NCI-H446 (cell line): ENCODE data around the gene KLF16.

Experiments
- DNase-seq, 2 experiments: peaks; one replicate each; lab custom pipeline; 2025; lab: John Stamatoyannopoulos, UW

KLF16 gene

GRCh38 chr19:1843116-1843515, 20.3 kb downstream of the KLF16 start:
- DNase-seq: no peak

DNA sequence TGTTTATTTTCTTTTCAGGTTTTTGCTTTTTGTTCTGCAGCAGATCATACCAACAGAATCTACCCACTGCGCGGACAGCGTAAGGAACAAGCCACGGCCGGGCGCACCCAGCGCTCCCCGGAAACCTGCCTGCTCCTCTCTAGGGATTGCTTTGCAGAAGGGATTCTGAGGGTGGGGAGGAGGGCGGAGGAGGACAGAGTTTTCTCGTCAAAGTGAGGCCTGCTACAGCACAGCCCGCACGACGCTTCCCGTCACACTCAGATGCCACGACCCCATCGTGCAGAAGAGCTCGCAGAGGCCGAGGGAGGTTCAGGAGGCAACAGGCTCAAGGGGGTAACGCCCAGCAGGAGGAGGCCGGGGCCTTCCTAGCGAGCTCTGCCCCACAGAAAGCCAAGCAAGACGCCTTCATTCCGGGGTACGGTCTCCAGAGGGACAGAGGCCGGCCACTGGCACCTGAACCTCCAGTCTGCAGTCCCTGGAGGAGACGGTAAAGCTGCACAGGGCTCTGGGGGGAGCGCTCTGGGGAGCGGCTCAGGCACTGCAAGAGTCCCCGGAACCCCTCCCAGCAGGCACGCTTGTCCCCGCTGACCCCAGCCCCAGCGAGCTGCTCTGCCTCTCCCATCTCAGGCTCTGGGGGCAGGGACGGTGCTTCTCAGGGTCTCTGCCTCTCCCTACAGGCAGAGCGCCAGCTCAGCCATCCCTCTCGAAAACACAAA, 22.0 kb downstream of the KLF16 start:
- DNase-seq: no peak

DNA sequence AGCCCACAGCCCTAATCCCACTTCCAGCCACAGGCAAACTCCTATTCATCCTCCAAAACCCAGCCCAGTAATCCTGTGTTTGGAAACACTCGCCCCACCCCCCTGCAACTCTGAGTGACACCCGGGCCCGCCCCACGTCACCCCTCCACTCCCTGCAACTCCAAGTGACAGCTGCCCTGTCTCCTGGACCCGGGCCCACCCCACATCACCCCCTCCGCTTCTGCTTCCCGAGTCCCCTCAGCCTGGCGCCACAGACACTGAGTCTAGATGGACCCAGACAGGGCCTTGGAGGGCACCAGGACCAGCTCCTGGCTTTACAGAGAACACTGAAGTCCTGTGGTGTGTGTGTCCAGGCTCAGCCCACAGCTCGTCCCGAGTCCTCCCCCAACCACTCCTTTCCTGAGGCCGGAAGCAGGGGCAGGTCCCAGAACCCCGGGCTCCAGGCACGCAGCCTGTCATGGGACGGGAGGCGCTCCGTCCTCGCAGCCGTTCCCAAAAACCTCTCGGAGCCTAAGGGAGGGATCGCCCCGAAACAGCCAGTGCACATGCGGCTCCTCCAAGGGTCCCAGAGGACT, 22.8 kb downstream of the KLF16 start:
- DNase-seq: no peak

DNA sequence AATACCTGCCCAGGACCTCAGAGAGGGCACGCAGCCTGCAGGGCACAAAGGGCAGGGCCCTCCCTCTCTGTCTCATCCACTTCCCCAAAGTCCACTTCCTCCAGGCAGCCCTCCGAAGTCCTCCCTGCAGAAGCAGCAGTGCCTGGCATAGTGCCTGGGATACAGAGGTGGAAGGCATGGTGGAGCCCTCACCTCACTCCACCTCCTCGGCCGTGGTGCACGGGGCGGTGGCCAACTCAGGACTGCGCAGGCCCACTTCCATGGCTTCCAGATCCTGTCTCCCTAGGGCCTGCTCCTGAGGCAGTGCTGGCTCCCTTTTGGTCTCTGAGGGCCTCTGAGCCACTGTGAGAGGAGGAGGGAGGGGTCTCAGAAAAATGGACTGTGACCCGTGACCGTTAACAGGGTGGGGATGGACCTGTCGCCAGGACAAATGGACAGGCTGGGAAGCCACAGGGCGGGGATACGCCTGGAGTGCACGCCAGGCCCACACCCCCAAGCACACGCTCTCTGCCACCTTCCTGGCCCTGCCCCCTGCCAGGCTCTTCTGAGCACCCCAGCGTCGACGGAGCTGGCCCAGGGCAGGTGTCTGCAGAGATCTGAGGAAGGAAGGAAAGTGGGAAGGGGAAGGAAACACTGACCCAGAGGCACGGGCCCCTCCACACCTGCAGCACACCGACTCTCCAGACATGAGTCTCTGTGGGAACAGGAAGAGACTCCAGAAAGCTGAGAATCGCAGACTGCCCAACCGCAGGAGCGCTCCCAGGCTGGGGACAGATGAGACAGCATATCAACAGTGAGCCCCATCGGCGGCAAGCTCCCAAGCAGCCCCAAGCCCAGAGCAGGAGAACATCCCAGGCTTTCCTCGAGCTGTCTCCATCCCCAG, 23.5 kb downstream of the KLF16 start:
- no peak for DNase-seq

DNA sequence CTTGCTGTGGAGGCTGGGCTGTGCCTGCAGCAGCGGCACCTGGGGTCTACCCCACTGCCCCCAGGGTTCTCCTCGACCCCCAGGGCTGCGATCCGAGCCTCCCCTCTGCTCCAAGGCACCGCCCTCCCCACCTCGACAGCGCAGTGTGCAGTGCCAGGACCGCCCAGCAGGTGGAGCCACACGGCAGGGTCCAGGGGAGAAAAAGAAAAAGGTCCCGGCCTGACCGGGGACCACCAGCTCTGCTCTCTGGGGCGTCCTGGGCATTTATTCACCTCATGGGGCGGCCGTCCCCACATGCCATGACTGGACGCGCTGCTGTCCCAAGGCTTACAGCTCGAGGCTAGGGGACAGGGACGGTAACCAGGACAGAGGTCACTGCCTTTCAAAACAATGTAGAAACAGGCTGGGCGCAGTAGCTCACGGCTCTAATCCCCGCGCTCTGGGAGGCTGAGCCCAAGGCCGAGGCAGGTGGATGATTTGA, 25.7 kb downstream of the KLF16 start:
- no peak for DNase-seq

DNA sequence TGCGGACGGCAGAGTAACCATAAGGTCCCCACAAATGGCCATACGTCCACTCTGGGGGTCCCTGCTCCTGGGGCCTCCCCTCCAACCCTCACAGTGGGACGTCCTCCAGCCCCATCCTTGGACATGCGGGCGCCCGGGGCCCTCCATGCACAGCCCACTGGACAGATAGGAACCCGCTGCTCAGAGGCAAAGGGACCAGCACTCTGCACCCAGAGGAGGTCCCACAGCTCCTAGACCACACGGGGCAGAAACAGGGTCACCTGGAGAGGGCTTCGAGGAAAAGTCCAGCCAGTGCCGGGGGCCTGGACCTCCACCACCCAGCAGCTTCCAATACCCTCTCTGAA, 26.2 kb downstream of the KLF16 start:
- DNase-seq: no peak

DNA sequence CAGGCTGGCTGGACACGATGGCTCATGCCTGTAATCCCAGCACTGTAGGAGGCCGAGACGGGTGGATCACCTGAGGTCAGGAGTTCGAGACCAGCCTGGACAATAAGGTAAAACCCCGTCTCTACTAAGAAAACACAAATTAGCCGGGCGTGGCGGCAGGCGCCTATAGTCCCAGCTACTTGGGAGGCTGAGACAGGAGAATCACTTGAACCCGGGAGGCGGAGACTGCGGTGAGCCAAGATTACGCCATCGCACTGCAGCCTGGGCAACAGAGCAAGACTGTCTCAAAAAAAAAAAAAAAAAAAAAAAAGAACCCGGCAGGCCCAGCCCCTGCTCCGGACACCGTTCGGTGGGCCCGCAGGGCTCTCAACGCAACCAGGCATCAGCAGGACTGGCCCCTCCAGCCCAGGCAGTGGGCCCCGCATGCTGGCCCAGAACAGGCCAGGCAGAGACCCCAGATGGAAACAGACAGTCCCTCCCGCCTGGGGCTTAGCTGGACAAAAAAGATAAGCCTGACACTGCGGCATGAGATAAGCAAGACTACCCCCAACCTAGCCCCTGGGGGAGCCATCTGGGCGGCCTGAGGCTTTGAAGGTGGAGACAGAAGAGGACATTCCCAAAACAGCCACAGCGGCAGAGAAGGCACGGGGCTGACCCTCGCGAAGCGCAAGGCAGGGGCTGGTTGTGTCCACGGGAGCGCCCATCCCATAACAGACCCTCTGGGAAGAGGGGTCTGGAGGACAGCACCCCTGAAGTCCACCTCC, 26.7 kb downstream of the KLF16 start:
- no peak for DNase-seq

DNA sequence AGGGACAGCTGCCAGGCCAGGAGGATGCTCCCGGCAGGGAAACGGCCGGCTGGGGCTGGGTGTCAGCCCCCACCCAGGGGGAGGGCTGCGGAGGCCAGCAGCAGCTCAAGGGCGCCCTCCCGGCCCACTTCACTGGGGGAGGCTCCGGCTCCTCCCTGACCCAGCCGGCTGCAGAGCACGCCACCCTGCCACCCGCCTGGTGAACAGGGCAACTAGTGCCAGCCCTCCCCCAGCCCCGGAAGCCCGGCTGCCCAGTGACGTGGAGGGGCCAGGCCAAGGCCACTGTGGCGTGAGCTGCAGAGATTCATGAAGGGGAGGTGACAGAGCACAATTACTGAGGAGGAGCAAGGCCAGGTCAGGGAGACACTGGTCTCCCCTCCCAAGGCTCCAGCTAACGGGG, 29.8 kb downstream of the KLF16 start:
- DNase-seq: no peak

- no peak for DNase-seq
Observed at GRCh38 chr19:1832046-1832663, 31.2 kb downstream of the KLF16 start.

GRCh38 chr19:1830978-1831377, 32.4 kb downstream of the KLF16 start:
- DNase-seq: no peak

DNA sequence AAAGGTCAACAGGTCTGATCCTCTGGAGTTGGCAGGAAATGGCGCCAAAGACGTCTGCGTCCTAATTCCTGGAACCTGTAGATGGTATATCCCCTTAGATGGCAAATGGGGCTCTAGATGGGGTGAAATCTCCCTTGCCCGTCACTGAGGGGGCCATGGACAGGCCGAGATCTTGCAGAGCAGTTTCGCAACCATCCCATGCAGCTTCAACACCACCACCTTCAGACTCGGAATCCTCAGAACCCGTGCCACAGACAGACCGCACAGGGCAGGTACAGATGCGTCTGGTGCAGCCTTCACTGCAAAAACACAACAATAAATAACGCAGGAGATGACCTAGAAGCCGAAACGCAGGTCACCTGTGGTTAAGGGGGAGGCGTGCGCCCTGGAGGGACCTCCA, 32.8 kb downstream of the KLF16 start:
- DNase-seq: no peak

DNA sequence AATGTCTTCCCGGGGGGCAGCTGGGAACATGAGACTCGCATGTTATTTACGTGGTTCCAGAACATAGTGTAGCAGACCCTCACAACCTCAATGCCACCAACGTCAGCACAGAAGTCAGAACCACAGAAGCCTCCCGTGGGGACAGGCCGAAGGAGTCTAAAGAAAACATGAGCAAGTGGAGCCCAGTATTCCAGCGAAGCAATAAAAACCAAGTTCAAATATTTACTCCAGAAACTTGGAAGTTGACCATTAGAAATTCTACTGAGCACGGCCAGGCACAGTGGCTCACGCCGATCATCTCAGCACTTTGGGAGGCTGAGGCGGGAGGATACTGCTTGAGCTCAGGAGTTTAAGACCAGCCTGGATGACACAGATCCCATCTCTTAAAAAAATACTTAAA, 33.4 kb downstream of the KLF16 start:
- no peak for DNase-seq

GRCh38 chr19:1828279-1829238, 34.8 kb downstream of the KLF16 start:
- DNase-seq: no peak

- no peak for DNase-seq
Observed at GRCh38 chr19:1827566-1828278, 35.7 kb downstream of the KLF16 start.

DNA sequence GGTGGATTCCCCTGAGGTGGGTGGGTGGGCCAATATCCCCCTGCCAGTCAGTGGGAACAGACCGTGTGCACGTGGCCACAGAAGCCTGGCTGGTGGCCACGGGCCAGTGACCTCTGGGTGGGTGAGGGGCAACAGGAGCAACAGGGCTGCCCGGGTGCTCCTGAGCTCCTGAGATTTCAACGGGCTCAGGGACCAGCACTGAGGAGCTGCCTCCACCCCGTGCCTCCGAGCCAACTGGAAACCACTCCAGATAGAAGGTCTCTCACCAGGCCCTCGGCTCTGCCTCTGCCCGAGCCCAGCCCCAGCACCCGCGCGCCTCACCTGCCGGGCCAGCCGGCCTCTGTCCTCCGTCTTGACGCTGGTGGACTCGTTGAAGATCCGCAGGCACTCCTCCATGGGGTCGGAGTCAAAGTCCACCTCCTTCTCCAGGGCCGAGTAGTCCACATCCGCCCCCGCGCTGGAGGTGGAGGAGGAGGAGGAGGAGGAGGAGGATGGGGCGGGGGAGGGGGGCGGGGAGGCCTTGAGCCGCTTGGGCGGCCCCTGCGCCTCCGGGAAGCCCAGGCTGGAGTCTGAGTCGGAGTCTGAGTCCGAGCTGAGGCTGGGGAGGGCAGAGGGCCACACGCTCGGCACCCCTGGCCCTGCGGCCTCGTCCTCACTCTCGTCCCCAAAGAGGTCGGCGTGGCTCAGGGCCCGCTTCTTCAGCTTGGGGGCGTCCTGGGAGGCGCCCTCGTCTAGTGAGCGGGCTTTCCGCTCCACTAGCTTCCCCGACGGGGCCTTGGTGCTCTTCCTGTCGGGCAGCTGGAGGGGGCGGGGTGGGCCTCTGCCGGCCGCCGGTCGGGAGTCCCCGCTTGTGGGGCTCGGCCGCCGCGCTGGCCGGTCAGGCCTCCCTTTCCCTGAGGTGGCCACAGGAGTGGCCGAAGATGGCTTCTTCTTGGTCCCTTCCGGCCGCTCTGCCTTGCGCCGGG, 36.5 kb downstream of the KLF16 start:
- DNase-seq: no peak

- DNase-seq: peak; percentile 53 to 86
Observed at GRCh38 chr19:1825909-1826556, 37.3 kb downstream of the KLF16 start.

DNA sequence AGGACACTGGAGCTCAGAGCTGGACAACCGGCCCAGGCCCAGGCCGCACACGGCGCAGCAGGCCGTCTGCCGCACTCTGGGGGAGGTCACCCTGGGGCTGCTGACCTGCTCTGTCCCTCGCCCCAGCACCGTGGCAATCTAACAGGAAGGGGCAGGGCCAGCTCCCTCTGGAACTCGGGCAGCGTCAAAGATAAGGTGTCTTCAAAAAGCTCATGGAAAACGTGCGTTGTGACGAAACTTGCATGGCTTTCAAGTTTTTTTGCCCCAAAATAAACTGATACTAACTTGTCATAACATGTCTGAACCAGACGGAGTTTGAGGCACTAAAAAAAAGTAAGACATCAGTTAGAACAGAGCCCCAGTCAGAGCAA, 39.1 kb downstream of the KLF16 start:
- no peak for DNase-seq

GRCh38 chr19:1823539-1824251, 39.7 kb downstream of the KLF16 start:
- DNase-seq: no peak
